NOMO-1 treated with dmso at 0.1 percent for 144 hours (cell line): ENCODE results near the gene PDIA3.
"Not testable (repeated sequence)": the region's sequence is repeated elsewhere in the genome, so short reads cannot be mapped to it uniquely, and the experiment has no call there.

ENCODE experiments used
- DNase-seq: peaks from one replicate; lab custom pipeline; 2025; ENCODE audit not compliant: unreplicated experiment; lab: John Stamatoyannopoulos, UW

The PDIA3 gene

GRCh38 chr15:43776101-43776717 lies 30.0 kb downstream of the PDIA3 start:
- no peak for DNase-seq

- DNase-seq: peak; percentile 71
Measured at GRCh38 chr15:43776718-43777266, 30.6 kb downstream of the PDIA3 start, which contains the start of gene ELL3. Gene ELL3, minus strand, starts transcription at chr15:43776966. Its CDS starts 65 bp downstream, at chr15:43776901.

GRCh38 chr15:43777267-43777914 lies 31.2 kb downstream of the PDIA3 start:
- peak; percentile 91 for DNase-seq

- DNase-seq: no peak
Measured at GRCh38 chr15:43779016-43779415, 32.8 kb downstream of the PDIA3 start.

GRCh38 chr15:43789409-43789808 lies 43.2 kb downstream of the PDIA3 start:
- no peak for DNase-seq

GRCh38 chr15:43791993-43792760 lies 45.9 kb downstream of the PDIA3 start, which contains the start of gene SERF2:
Gene SERF2, plus strand, starts transcription at chr15:43792320. Its CDS starts 57 bp downstream, at chr15:43792377.
- DNase-seq: peak; percentile 99

GRCh38 chr15:43792761-43793476 lies 46.7 kb downstream of the PDIA3 start:
- DNase-seq: no peak

- DNase-seq: no peak
Measured at GRCh38 chr15:43793647-43794046, 47.4 kb downstream of the PDIA3 start.

- no peak for DNase-seq
Measured at GRCh38 chr15:43794269-43795037, 48.2 kb downstream of the PDIA3 start.

GRCh38 chr15:43795197-43795596 lies 49.0 kb downstream of the PDIA3 start:
- no peak for DNase-seq

- no peak for DNase-seq
Measured at GRCh38 chr15:43795997-43796396, 49.8 kb downstream of the PDIA3 start.

- DNase-seq: no peak
Measured at GRCh38 chr15:43796566-43796965, 50.3 kb downstream of the PDIA3 start.

GRCh38 chr15:43799209-43799944 lies 53.1 kb downstream of the PDIA3 start:
- no peak for DNase-seq

- no peak for DNase-seq
Measured at GRCh38 chr15:43799945-43800285, 53.7 kb downstream of the PDIA3 start, which contains the start of gene SERINC4. Gene SERINC4, minus strand, starts transcription at chr15:43800220. Its CDS starts 234 bp downstream, at chr15:43799986.

- DNase-seq: peak; percentile 90
Measured at GRCh38 chr15:43800286-43801141, 54.3 kb downstream of the PDIA3 start, which contains the start of gene HYPK. Gene HYPK, plus strand, starts transcription at chr15:43800599. Its CDS starts 24 bp downstream, at chr15:43800623.

- not testable (repeated sequence) for DNase-seq
Measured at GRCh38 chr15:43802676-43803075, 56.4 kb downstream of the PDIA3 start.

- DNase-seq: no peak
Measured at GRCh38 chr15:43808435-43808950, 62.3 kb downstream of the PDIA3 start.
